ENCODE data around the gene FRK. TPM values are rescaled to one million over a fixed set of nuclear protein-coding genes. Genes with fewer than 3 reads are reported as not detected.
"Not testable (repeated sequence)": the region's sequence is repeated elsewhere in the genome, so short reads cannot be mapped to it uniquely, and the experiment has no call there.

The FRK gene
- total RNA-seq, 1 donor from 2014 or later, result 1.6 TPM

DNA sequence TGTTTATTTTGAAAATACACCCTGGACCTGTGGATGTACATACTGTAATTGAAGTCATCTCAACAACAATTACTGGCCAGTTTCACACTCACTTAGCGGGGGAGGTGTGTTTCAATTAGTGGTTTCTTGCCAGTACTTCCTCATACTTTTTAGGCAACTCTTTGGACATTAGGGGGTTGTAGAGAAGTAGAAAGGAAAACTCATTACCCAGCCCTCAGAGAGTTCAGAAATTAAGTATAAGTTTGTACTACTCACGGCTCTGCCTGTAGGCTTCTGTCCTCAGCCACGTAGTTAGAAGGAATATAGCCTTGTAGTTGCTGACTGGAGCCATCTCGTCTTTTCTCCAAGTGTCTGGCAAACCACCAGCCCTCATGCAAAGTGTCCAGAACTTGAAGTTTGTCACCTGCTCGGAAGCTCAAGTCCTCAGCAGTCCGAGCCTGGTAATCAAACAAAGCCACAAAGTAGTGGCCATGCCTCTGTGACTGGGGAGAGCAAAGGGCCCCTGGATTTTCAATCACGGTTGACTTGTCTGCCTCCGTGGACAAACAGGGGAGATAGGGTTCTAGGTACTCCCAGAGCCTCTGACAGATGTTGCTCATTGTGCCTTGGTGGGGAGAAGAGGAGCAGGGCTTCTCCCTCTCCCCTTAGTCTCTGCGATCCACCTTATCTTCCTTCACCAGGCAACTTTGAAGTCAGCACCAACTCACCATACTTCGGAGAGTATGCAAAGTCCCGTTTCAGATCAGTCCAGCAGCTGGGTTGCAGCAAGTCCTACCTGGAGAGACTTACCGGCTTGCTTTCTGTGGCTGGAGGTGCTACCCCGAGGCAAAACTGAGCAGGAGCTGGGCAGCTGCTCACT, 749 bp downstream of the FRK start:
- Histone ChIP-seq H3K27me3 (ENCODE audit: control insufficient read depth in 3 of 3, insufficient read depth in 3 of 3, low read length in 3 of 3) (no peaks in the 10 kb centered on the region), H3K9ac (ENCODE audit: low read depth in 1 of 3, low read length in 3 of 3) (peak overlapping the region; percentile 60 to 80 (median 71)), H3K27ac (ENCODE audit: low read depth, low read length) (peak overlapping the region; percentile 87), H3K9me3 (ENCODE audit: control insufficient read depth in 3 of 3, low read length in 3 of 3) (no peaks in the 10 kb centered on the region), H3K4me3 (ENCODE audit: low read length in 3 of 3) (peak overlapping the region; percentile 64 to 81 (median 72)), H3K4me1 (ENCODE audit: control insufficient read depth in 3 of 3, insufficient read depth in 3 of 3, low read length in 3 of 3) (peaks cover 0 to 4% (median 3%) of the 10 kb centered on the region in 3 donors), H3K36me3 (ENCODE audit: control insufficient read depth in 3 of 3, insufficient read depth in 3 of 3, low read length in 3 of 3) (no peaks in the 10 kb centered on the region)

GRCh38 chr6:116057766-116058165, 2.9 kb downstream of the FRK start:
- Histone ChIP-seq H3K36me3 (ENCODE audit: control insufficient read depth in 3 of 3, insufficient read depth in 3 of 3, low read length in 3 of 3) (no peaks in the 10 kb centered on the region), H3K4me3 (ENCODE audit: low read length in 3 of 3) (peak overlapping the region in 1 of 3 donors; percentile 53), H3K27me3 (ENCODE audit: control insufficient read depth in 3 of 3, insufficient read depth in 3 of 3, low read length in 3 of 3) (no peaks in the 10 kb centered on the region), H3K9ac (ENCODE audit: low read depth in 1 of 3, low read length in 3 of 3) (peak overlapping the region in 1 of 3 donors; percentile 43), H3K27ac (ENCODE audit: low read depth, low read length) (peak overlapping the region; percentile 38), H3K4me1 (ENCODE audit: control insufficient read depth in 3 of 3, insufficient read depth in 3 of 3, low read length in 3 of 3) (peaks cover 3 to 7% (median 3%) of the 10 kb centered on the region in 3 donors), H3K9me3 (ENCODE audit: control insufficient read depth in 3 of 3, low read length in 3 of 3) (no peaks in the 10 kb centered on the region)

GRCh38 chr6:116055513-116055912, 5.2 kb downstream of the FRK start:
- Histone ChIP-seq H3K4me1 (ENCODE audit: control insufficient read depth in 3 of 3, insufficient read depth in 3 of 3, low read length in 3 of 3) (peaks cover 2 to 8% (median 3%) of the 10 kb centered on the region in 3 donors), H3K27ac (ENCODE audit: low read depth, low read length) (peak overlapping the region; percentile 16), H3K36me3 (ENCODE audit: control insufficient read depth in 3 of 3, insufficient read depth in 3 of 3, low read length in 3 of 3) (no peaks in the 10 kb centered on the region), H3K4me3 (ENCODE audit: low read length in 3 of 3) (peak overlapping the region in 1 of 3 donors; percentile 44), H3K9ac (ENCODE audit: low read depth in 1 of 3, low read length in 3 of 3) (no peak overlapping the region), H3K9me3 (ENCODE audit: control insufficient read depth in 3 of 3, low read length in 3 of 3) (no peaks in the 10 kb centered on the region), H3K27me3 (ENCODE audit: control insufficient read depth in 3 of 3, insufficient read depth in 3 of 3, low read length in 3 of 3) (no peaks in the 10 kb centered on the region)

GRCh38 chr6:116051244-116051643, 9.4 kb downstream of the FRK start:
- H3K27ac ChIP-seq (ENCODE audit: low read depth, low read length), result no peak overlapping the region
- H3K9me3 ChIP-seq (ENCODE audit: control insufficient read depth in 3 of 3, low read length in 3 of 3), result no peaks in the 10 kb centered on the region
- no peak overlapping the region for H3K4me3 ChIP-seq (ENCODE audit: low read length in 3 of 3)
- peaks cover 0 to 8% (median 2%) of the 10 kb centered on the region in 3 donors for H3K4me1 ChIP-seq (ENCODE audit: control insufficient read depth in 3 of 3, insufficient read depth in 3 of 3, low read length in 3 of 3)
- H3K9ac ChIP-seq (ENCODE audit: low read depth in 1 of 3, low read length in 3 of 3), result no peak overlapping the region
- H3K27me3 ChIP-seq (ENCODE audit: control insufficient read depth in 3 of 3, insufficient read depth in 3 of 3, low read length in 3 of 3), result no peaks in the 10 kb centered on the region
- no peaks in the 10 kb centered on the region for H3K36me3 ChIP-seq (ENCODE audit: control insufficient read depth in 3 of 3, insufficient read depth in 3 of 3, low read length in 3 of 3)

- H3K27me3 ChIP-seq (ENCODE audit: control insufficient read depth in 3 of 3, insufficient read depth in 3 of 3, low read length in 3 of 3), result no peaks in the 10 kb centered on the region
- no peaks in the 10 kb centered on the region for H3K9me3 ChIP-seq (ENCODE audit: control insufficient read depth in 3 of 3, low read length in 3 of 3)
- peaks cover 0 to 8% (median 2%) of the 10 kb centered on the region in 3 donors for H3K4me1 ChIP-seq (ENCODE audit: control insufficient read depth in 3 of 3, insufficient read depth in 3 of 3, low read length in 3 of 3)
- no peak overlapping the region for H3K4me3 ChIP-seq (ENCODE audit: low read length in 3 of 3)
- no peak overlapping the region for H3K9ac ChIP-seq (ENCODE audit: low read depth in 1 of 3, low read length in 3 of 3)
- no peak overlapping the region for H3K27ac ChIP-seq (ENCODE audit: low read depth, low read length)
- H3K36me3 ChIP-seq (ENCODE audit: control insufficient read depth in 3 of 3, insufficient read depth in 3 of 3, low read length in 3 of 3), result no peaks in the 10 kb centered on the region
Observed at GRCh38 chr6:116050737-116051136, 10.0 kb downstream of the FRK start.

DNA sequence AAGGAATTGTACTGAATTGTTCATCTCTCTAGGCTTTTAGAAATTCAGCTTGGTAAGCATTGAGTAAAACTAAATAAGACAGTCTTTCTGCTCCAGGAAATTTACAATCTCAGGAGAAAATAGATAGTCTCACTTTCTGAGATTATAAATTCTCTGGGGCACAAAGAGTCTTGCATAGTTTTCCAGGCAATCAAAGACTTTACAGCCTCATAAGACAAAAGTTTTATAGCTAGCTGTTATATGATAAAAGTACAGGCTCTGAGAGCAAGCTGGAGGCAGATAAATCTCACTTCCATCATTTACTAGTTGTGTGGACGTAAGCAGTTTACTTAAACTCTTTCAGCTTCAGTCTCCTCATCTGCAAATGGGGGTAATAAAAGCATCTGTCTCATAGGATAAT, 11.4 kb downstream of the FRK start:
- Histone ChIP-seq H3K27me3 (ENCODE audit: control insufficient read depth in 3 of 3, insufficient read depth in 3 of 3, low read length in 3 of 3) (no peaks in the 10 kb centered on the region), H3K9ac (ENCODE audit: low read depth in 1 of 3, low read length in 3 of 3) (no peak overlapping the region), H3K36me3 (ENCODE audit: control insufficient read depth in 3 of 3, insufficient read depth in 3 of 3, low read length in 3 of 3) (no peaks in the 10 kb centered on the region), H3K9me3 (ENCODE audit: control insufficient read depth in 3 of 3, low read length in 3 of 3) (no peaks in the 10 kb centered on the region), H3K4me3 (ENCODE audit: low read length in 3 of 3) (no peak overlapping the region), H3K4me1 (ENCODE audit: control insufficient read depth in 3 of 3, insufficient read depth in 3 of 3, low read length in 3 of 3) (peaks cover 0 to 8% (median 2%) of the 10 kb centered on the region in 3 donors), H3K27ac (ENCODE audit: low read depth, low read length) (no peak overlapping the region)

GRCh38 chr6:116047173-116047933, 13.3 kb downstream of the FRK start:
- no peak overlapping the region for H3K4me3 ChIP-seq (ENCODE audit: low read length in 3 of 3)
- H3K4me1 ChIP-seq (ENCODE audit: control insufficient read depth in 3 of 3, insufficient read depth in 3 of 3, low read length in 3 of 3), result peaks cover 0 to under 1% (median 0%) of the 10 kb centered on the region in 3 donors
- H3K9ac ChIP-seq (ENCODE audit: low read depth in 1 of 3, low read length in 3 of 3), result no peak overlapping the region
- no peaks in the 10 kb centered on the region for H3K9me3 ChIP-seq (ENCODE audit: control insufficient read depth in 3 of 3, low read length in 3 of 3)
- H3K36me3 ChIP-seq (ENCODE audit: control insufficient read depth in 3 of 3, insufficient read depth in 3 of 3, low read length in 3 of 3), result no peaks in the 10 kb centered on the region
- H3K27ac ChIP-seq (ENCODE audit: low read depth, low read length), result no peak overlapping the region
- no peaks in the 10 kb centered on the region for H3K27me3 ChIP-seq (ENCODE audit: control insufficient read depth in 3 of 3, insufficient read depth in 3 of 3, low read length in 3 of 3)

DNA sequence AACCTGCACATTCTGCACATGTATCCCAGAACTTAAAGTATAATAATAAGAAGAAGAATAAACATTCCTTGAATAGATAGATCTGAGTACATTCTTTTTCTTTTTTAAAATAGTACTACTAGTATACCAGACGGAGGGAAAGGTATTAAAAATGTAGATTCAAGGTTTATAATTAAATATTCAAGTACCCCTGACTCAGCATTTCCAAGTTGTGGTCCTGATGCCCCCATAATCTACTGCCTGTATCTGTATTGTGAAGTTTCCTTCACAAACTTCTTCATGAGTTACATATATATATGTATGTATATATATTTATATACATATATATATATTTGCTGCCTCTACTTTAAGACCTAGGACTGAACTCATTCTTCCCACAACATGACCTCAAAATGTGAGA, 14.0 kb downstream of the FRK start:
- Histone ChIP-seq H3K9me3 (ENCODE audit: control insufficient read depth in 3 of 3, low read length in 3 of 3) (no peaks in the 10 kb centered on the region), H3K9ac (ENCODE audit: low read depth in 1 of 3, low read length in 3 of 3) (no peak overlapping the region), H3K27ac (ENCODE audit: low read depth, low read length) (no peak overlapping the region), H3K4me3 (ENCODE audit: low read length in 3 of 3) (no peak overlapping the region), H3K27me3 (ENCODE audit: control insufficient read depth in 3 of 3, insufficient read depth in 3 of 3, low read length in 3 of 3) (no peaks in the 10 kb centered on the region), H3K36me3 (ENCODE audit: control insufficient read depth in 3 of 3, insufficient read depth in 3 of 3, low read length in 3 of 3) (peaks cover 0 to 1% (median 0%) of the 10 kb centered on the region in 3 donors), H3K4me1 (ENCODE audit: control insufficient read depth in 3 of 3, insufficient read depth in 3 of 3, low read length in 3 of 3) (no peaks in the 10 kb centered on the region)

DNA sequence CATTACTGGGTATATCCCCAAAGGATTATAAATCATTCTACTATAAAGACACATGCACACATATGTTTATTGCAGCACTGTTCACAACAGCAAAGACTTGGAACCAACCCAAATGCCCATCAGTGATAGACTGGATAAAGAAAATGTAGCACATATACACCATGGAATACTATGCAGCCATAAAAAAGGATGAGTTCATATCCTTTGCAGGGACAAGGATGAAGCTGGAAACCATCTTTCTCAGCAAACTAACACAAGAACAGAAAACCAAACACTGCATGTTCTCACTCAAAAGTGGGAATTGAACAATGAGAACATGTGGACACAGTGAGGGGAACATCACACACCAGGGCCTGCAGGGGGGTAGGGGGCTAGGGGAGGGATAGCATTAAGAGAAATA, 14.4 kb downstream of the FRK start:
- not testable (repeated sequence) for H3K4me3 ChIP-seq (ENCODE audit: low read length in 3 of 3); H3K9ac ChIP-seq (ENCODE audit: low read depth in 1 of 3, low read length in 3 of 3); H3K4me1 ChIP-seq (ENCODE audit: control insufficient read depth in 3 of 3, insufficient read depth in 3 of 3, low read length in 3 of 3); H3K27me3 ChIP-seq (ENCODE audit: control insufficient read depth in 3 of 3, insufficient read depth in 3 of 3, low read length in 3 of 3); H3K36me3 ChIP-seq (ENCODE audit: control insufficient read depth in 3 of 3, insufficient read depth in 3 of 3, low read length in 3 of 3); H3K9me3 ChIP-seq (ENCODE audit: control insufficient read depth in 3 of 3, low read length in 3 of 3); H3K27ac ChIP-seq (ENCODE audit: low read depth, low read length)

GRCh38 chr6:116041934-116042333, 18.8 kb downstream of the FRK start:
- H3K4me1 ChIP-seq (ENCODE audit: control insufficient read depth in 3 of 3, insufficient read depth in 3 of 3, low read length in 3 of 3), result no peaks in the 10 kb centered on the region
- H3K4me3 ChIP-seq (ENCODE audit: low read length in 3 of 3), result no peak overlapping the region
- H3K27ac ChIP-seq (ENCODE audit: low read depth, low read length), result no peak overlapping the region
- H3K27me3 ChIP-seq (ENCODE audit: control insufficient read depth in 3 of 3, insufficient read depth in 3 of 3, low read length in 3 of 3), result no peaks in the 10 kb centered on the region
- H3K9ac ChIP-seq (ENCODE audit: low read depth in 1 of 3, low read length in 3 of 3), result no peak overlapping the region
- H3K9me3 ChIP-seq (ENCODE audit: control insufficient read depth in 3 of 3, low read length in 3 of 3), result peaks cover 0 to 3% (median 0%) of the 10 kb centered on the region in 3 donors
- H3K36me3 ChIP-seq (ENCODE audit: control insufficient read depth in 3 of 3, insufficient read depth in 3 of 3, low read length in 3 of 3), result peaks cover 0 to 5% (median 2%) of the 10 kb centered on the region in 3 donors
